Measurements from ENCODE around the gene TMC2.
"Not testable (repeated sequence)": the region's sequence is repeated elsewhere in the genome, so short reads cannot be mapped to it uniquely, and the experiment has no call there.

The TMC2 gene

GRCh38 chr20:2519115-2519809 lies 17.1 kb upstream of the TMC2 start:
- in situ Hi-C loops (cut with HindIII; ENCODE audit: low sequenced_read_pairs), result no loop called here
- DNase-seq (ENCODE audit: low read depth), result no peak
- H3K4me3 ChIP-seq (ENCODE audit: low read depth, low read length), result no peak overlapping the region
- TF ChIP-seq, protein P1, sequence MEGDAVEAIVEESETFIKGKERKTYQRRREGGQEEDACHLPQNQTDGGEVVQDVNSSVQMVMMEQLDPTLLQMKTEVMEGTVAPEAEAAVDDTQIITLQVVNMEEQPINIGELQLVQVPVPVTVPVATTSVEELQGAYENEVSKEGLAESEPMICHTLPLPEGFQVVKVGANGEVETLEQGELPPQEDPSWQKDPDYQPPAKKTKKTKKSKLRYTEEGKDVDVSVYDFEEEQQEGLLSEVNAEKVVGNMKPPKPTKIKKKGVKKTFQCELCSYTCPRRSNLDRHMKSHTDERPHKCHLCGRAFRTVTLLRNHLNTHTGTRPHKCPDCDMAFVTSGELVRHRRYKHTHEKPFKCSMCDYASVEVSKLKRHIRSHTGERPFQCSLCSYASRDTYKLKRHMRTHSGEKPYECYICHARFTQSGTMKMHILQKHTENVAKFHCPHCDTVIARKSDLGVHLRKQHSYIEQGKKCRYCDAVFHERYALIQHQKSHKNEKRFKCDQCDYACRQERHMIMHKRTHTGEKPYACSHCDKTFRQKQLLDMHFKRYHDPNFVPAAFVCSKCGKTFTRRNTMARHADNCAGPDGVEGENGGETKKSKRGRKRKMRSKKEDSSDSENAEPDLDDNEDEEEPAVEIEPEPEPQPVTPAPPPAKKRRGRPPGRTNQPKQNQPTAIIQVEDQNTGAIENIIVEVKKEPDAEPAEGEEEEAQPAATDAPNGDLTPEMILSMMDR (IDR thresholded peaks at IDR 0.05; ENCODE audit: low read depth, low read length, missing control alignments), result no peak

GRCh38 chr20:2520617-2521016 lies 15.8 kb upstream of the TMC2 start:
- in situ Hi-C loops (cut with HindIII; ENCODE audit: low sequenced_read_pairs), result no loop called here
- H3K4me3 ChIP-seq (ENCODE audit: low read depth, low read length), result no peak overlapping the region
- TF ChIP-seq, protein P1 (IDR thresholded peaks at IDR 0.05; ENCODE audit: low read depth, low read length, missing control alignments), result no peak
- DNase-seq (ENCODE audit: low read depth), result no peak

DNA sequence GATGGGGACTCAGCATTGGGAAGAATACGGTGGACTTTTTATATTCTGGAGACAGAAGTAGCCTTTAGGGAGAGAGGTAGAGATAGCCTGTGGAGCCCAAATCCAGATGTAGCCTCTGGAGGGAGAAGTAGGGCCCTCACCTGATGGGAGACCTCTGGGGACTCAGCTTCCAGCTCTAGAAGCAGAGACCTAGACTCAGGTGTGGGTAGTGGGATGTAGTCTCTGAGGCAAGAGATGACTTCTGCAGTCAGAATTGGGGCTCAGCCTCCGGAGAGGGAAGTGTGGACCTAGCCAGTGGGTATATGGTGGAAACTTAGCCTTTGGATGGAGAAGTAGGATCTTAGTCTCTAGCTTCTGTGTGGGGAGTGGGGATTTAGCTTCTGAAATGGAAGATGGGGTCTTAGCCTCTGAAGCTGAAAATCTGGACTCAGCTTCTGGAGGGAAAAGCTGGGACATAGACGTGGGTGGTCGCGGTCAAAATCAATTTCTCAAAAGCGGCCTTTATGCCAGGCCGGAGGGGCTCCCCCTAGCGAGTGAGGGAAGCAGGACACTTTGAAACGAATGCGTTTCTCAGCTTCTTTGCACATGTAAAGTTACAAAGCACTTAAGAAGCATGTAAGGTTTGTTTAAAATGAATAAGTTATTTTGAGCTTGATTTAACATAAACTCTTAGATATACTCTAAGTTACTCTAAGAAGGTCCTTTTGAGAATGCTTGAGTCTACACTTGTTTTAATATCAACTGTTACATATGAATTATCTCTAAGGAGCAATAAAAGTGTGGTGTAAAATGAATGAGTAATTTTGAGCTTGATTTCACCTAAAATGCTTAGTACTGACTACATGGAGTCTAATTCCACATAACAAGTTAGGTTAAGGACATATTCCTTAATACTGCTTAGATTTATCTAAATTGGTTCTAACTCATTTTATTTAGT lies 14.7 kb upstream of the TMC2 start:
- peak; percentile 9 for DNase-seq (ENCODE audit: low read depth)
- in situ Hi-C loops (cut with HindIII; ENCODE audit: low sequenced_read_pairs), result no loop called here
- no peak overlapping the region for H3K4me3 ChIP-seq (ENCODE audit: low read depth, low read length)
- TF ChIP-seq, protein P1 (IDR thresholded peaks at IDR 0.05; ENCODE audit: low read depth, low read length, missing control alignments), result peak; percentile 93

GRCh38 chr20:2522826-2523429 lies 13.4 kb upstream of the TMC2 start:
- in situ Hi-C loops (cut with HindIII; ENCODE audit: low sequenced_read_pairs); DNase-seq (ENCODE audit: low read depth); H3K4me3 ChIP-seq (ENCODE audit: low read depth, low read length): not testable (repeated sequence)

- peak overlapping the region; percentile 85 for H3K4me3 ChIP-seq (ENCODE audit: low read depth, low read length)
- peak; percentile 40 for DNase-seq (ENCODE audit: low read depth)
- in situ Hi-C loops (cut with HindIII; ENCODE audit: low sequenced_read_pairs), result no loop called here
- TF ChIP-seq, protein P1 (IDR thresholded peaks at IDR 0.05; ENCODE audit: low read depth, low read length, missing control alignments), result peak; percentile 97
Observed at GRCh38 chr20:2523919-2524708, 12.3 kb upstream of the TMC2 start.

GRCh38 chr20:2524709-2525506 lies 11.5 kb upstream of the TMC2 start:
- TF ChIP-seq, protein P1 (IDR thresholded peaks at IDR 0.05; ENCODE audit: low read depth, low read length, missing control alignments), result no peak
- H3K4me3 ChIP-seq (ENCODE audit: low read depth, low read length), result peak overlapping the region; percentile 85
- peak; percentile 8 for DNase-seq (ENCODE audit: low read depth)
- in situ Hi-C loops (cut with HindIII; ENCODE audit: low sequenced_read_pairs), result no loop called here

DNA sequence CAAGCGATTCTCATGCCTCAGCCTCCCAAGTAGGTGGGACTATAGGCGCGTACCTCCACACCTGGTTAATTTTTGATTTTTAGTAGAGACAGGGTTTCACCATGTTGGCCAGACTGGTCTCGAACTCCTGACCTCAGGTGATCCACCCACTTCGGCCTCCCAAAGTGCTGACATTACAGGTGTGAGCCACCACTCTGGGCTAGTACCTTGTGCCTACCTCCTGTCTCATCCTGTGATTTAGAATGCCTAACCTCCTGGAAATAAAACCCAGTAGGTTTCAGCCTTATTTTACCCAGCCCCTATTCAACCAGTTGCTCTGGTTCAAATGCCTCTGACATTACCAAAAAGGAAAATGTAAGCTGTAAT lies 10.2 kb upstream of the TMC2 start:
- DNase-seq (ENCODE audit: low read depth); H3K4me3 ChIP-seq (ENCODE audit: low read depth, low read length); in situ Hi-C loops (cut with HindIII; ENCODE audit: low sequenced_read_pairs): not testable (repeated sequence)

All from astrocyte of the cerebellum (primary cell).